ENCODE measurements around the gene EFTUD2. TPM values are rescaled to one million over a fixed set of nuclear protein-coding genes. Genes with fewer than 3 reads are reported as not detected.

Gene EFTUD2
- total and polyA plus RNA-seq, 9 of the 15 experiments (the other 6 are each of a cell fraction or from before 2014, with no cell fraction given) = 65.8 to 362 (median 218) TPM

- TF ChIP-seq, protein P1, sequence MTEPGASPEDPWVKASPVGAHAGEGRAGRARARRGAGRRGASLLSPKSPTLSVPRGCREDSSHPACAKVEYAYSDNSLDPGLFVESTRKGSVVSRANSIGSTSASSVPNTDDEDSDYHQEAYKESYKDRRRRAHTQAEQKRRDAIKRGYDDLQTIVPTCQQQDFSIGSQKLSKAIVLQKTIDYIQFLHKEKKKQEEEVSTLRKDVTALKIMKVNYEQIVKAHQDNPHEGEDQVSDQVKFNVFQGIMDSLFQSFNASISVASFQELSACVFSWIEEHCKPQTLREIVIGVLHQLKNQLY (CRISPR knock-in tag; conservative IDR thresholded peaks at IDR 0.05) = no peak
- peak in 1 of 2 experiments; percentile 71; a peak in 1 of 4 replicates for TF ChIP-seq TEAD1 (CRISPR knock-in tag; IDR thresholded peaks at IDR 0.05)
- TF ChIP-seq CAMTA2 (CRISPR knock-in tag; conservative IDR thresholded peaks at IDR 0.05) = 0 out of 2 replicates have a peak, but pooled peaks have one; percentile 65
- TF ChIP-seq, protein P2, sequence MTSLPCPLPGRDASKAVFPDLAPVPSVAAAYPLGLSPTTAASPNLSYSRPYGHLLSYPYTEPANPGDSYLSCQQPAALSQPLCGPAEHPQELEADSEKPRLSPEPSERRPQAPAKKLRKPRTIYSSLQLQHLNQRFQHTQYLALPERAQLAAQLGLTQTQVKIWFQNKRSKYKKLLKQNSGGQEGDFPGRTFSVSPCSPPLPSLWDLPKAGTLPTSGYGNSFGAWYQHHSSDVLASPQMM (CRISPR knock-in tag; IDR thresholded peaks at IDR 0.05) = no peak
- no peak; the same call in 1 of the 2 replicates for TF ChIP-seq NFATC3 (IDR thresholded peaks at IDR 0.05)
- TF ChIP-seq NR2C1 (IDR thresholded peaks at IDR 0.05) = peak; percentile 76; the same call in 1 of the 2 replicates
- TF ChIP-seq NR2C1 (tag; IDR thresholded peaks at IDR 0.05) = peak; percentile 49; the same call in 1 of the 2 replicates
- peak; percentile 54; the same call in 1 of the 2 replicates for TF ChIP-seq CHD2 (IDR thresholded peaks at IDR 0.05; ENCODE audit: low read depth, low read length)
- TF ChIP-seq MYC (IDR thresholded peaks at IDR 0.05; ENCODE audit: low read depth, low read length) = peak; percentile 97
- peak; percentile 90 for TF ChIP-seq MYC (CRISPR knock-in tag; IDR thresholded peaks at IDR 0.05; ENCODE audit: borderline replicate concordance, low read depth)
- 0 out of 2 replicates have a peak, but pooled peaks have one; percentile 48 for TF ChIP-seq TAL1 (IDR thresholded peaks at IDR 0.05)
- TF ChIP-seq CREBBP (IDR thresholded peaks at IDR 0.05; ENCODE audit: low read depth, low read length) = no peak
- peak; percentile 85 for TF ChIP-seq SMAD4 (CRISPR knock-in tag; conservative IDR thresholded peaks at IDR 0.05)
- TF ChIP-seq TAF15 (IDR thresholded peaks at IDR 0.05; ENCODE audit: low read depth, low read length) = 0 out of 2 replicates have a peak, but pooled peaks have one; percentile 80
- TF ChIP-seq ZNF253 (CRISPR knock-in tag; conservative IDR thresholded peaks at IDR 0.05) = no peak
- TF ChIP-seq ZC3H4 (CRISPR knock-in tag; IDR thresholded peaks at IDR 0.05; ENCODE audit: borderline replicate concordance) = no peak
- no peak for TF ChIP-seq SP2 (IDR thresholded peaks at IDR 0.05; ENCODE audit: extremely low read depth, low read depth, low read length, poor library complexity, severe bottlenecking)
- no peak for TF ChIP-seq KLF6 (CRISPR knock-in tag; IDR thresholded peaks at IDR 0.05; ENCODE audit: borderline replicate concordance)
- TF ChIP-seq, protein P3, sequence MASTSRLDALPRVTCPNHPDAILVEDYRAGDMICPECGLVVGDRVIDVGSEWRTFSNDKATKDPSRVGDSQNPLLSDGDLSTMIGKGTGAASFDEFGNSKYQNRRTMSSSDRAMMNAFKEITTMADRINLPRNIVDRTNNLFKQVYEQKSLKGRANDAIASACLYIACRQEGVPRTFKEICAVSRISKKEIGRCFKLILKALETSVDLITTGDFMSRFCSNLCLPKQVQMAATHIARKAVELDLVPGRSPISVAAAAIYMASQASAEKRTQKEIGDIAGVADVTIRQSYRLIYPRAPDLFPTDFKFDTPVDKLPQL (IDR thresholded peaks at IDR 0.05; ENCODE audit: extremely low read depth, insufficient read length) = no peak
- peak; percentile 53 for TF ChIP-seq NCOR1 (IDR thresholded peaks at IDR 0.05)
- TF ChIP-seq ZNF121 (CRISPR knock-in tag; conservative IDR thresholded peaks at IDR 0.05) = no peak
- TF ChIP-seq HOXB6 (CRISPR knock-in tag; IDR thresholded peaks at IDR 0.05; ENCODE audit: borderline replicate concordance) = no peak
- no peak for TF ChIP-seq IFI16 (CRISPR knock-in tag; IDR thresholded peaks at IDR 0.05)
- peak; percentile 40; the same call in 1 of the 2 replicates for TF ChIP-seq ZBTB2 (IDR thresholded peaks at IDR 0.05)
Measured at GRCh38 chr17:44899074-44899782, at the start of gene EFTUD2 (continued).

All from K562 (cell line).